Activated CD4-positive, alpha-beta memory T cell treated with anti-CD3 and anti-CD28 coated beads, Interleukin-2, amount 10 ng/mL, durations not matched to agents 7 days and 5 days (primary cell): ENCODE results near the gene BATF. TPM values are rescaled to one million over a fixed set of nuclear protein-coding genes. Genes with fewer than 3 reads are reported as not detected.
A peak's percentile ranks its signal among the peaks of the same experiment; 100 is the strongest.

Source experiments
- CTCF ChIA-PET: fragments of 350-600 bp; sonication (Branson Sonifier 250); formaldehyde crosslinking; loops from one replicate; lab custom pipeline; 2021; ENCODE audit warnings: antibody characterized with exemption, inconsistent platforms; lab: Charles Lee
- POLR2A ChIA-PET: fragments of 350-600 bp; sonication (Branson Sonifier 250); formaldehyde crosslinking; loops from one replicate; lab custom pipeline; 2021; ENCODE audit warnings: antibody characterized with exemption; lab: Charles Lee
- DNase-seq: peaks from one replicate; pipeline ENCODE4 v3.0.0-alpha.2; 2020
- H3K27ac Mint-ChIP-seq: one replicate; pipeline ENCODE4 v1.8.0; 2021; ENCODE audit warnings: mild to moderate bottlenecking, mixed read lengths
- H3K27me3 Mint-ChIP-seq: one replicate; pipeline ENCODE4 v1.8.0; 2021; ENCODE audit warnings: mixed read lengths
- H3K36me3 Mint-ChIP-seq: one replicate; pipeline ENCODE4 v1.8.0; 2021; ENCODE audit warnings: low read depth, mixed read lengths
- H3K4me1 Mint-ChIP-seq: one replicate; pipeline ENCODE4 v1.8.0; 2021; ENCODE audit warnings: mixed read lengths
- H3K4me3 Mint-ChIP-seq: one replicate; pipeline ENCODE4 v1.8.0; 2021; ENCODE audit warnings: mild to moderate bottlenecking, mixed read lengths
- H3K9me3 Mint-ChIP-seq: one replicate; pipeline ENCODE4 v1.8.0; 2021; ENCODE audit warnings: mixed read lengths
- total RNA-seq, 2 experiments: library from RNA; stranded (reverse); gene quantifications; one replicate each; pipeline ENCODE4 v1.2.3, GENCODE V29; 2021

The BATF gene
- total RNA-seq, 2 experiments from 2014 or later, result 63.0 to 66.1 TPM

- ChIA-PET CTCF (interaction anchor here (1.4 to 1.7 kb wide), 3 partner anchors 8 to 24 kb away, joined by 3 to 6 read pairs (median 4); no protein-coding TSS in a partner anchor), POLR2A (interaction anchor here (1.1 to 1.9 kb wide), 2 partner anchors 16 to 31 kb away, joined by 3 to 7 read pairs; partner anchors contain the start of gene BATF)
- H3K4me1 Mint-ChIP-seq, result peaks cover 62% of the 10 kb centered on the region
Measured at GRCh38 chr14:75553157-75553556, 30.9 kb downstream of the BATF start.

DNA sequence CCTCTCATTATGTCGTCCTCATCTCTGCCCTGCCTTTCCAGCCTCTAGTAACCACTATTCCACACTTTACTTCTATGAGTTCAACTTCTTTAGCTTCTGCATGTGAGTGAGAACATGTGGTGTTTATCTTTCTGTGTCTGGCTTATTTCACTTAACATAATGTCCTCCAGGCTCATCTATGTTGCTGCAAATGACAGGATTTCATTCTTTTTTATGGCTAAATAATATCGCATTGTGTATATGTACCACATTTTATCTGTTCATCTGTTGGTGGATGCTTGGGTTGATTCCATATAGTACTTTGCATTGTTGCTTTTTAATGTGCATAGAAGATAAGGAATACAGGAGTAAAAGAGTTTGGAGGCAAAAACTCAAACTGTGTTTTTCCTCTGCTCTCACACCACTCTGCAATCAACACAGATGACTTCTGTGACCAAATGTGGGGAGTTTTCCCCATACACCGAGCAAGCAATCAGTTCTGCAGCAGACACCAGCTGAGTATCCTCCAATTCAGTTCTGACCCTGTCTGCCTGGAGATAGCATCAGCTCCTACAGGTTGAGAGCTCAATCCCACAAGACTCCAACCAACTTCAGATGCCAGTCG is 31.6 kb downstream of the BATF start:
- DNase-seq, result no peak
- CTCF ChIA-PET, result interaction anchor here (1.4 to 1.7 kb wide), 2 partner anchors 9 to 13 kb away, joined by 3 to 4 read pairs; no protein-coding TSS in a partner anchor
- H3K9me3 Mint-ChIP-seq, result no peaks in the 10 kb centered on the region
- H3K4me3 Mint-ChIP-seq, result no peak overlapping the region
- no peaks in the 10 kb centered on the region for H3K27me3 Mint-ChIP-seq
- peaks cover 24% of the 10 kb centered on the region for H3K36me3 Mint-ChIP-seq
- H3K27ac Mint-ChIP-seq, result no peak overlapping the region
- H3K4me1 Mint-ChIP-seq, result peaks cover 60% of the 10 kb centered on the region
- POLR2A ChIA-PET, result interaction anchor here (1.9 kb wide), 1 partner anchor 31 kb away, joined by 7 read pairs; the partner anchor contains the start of gene BATF

More at GRCh38 chr14:75553157-75553556, 30.9 kb downstream of the BATF start:
- no peak for DNase-seq
- Mint-ChIP-seq H3K4me3 (no peak overlapping the region), H3K9me3 (no peaks in the 10 kb centered on the region), H3K36me3 (peaks cover 29% of the 10 kb centered on the region), H3K27me3 (no peaks in the 10 kb centered on the region), H3K27ac (no peak overlapping the region)

GRCh38 chr14:75554482-75554881 is 32.2 kb downstream of the BATF start:
- Mint-ChIP-seq H3K4me1 (peaks cover 62% of the 10 kb centered on the region), H3K27me3 (no peaks in the 10 kb centered on the region), H3K36me3 (peaks cover 19% of the 10 kb centered on the region), H3K4me3 (no peak overlapping the region), H3K9me3 (no peaks in the 10 kb centered on the region), H3K27ac (no peak overlapping the region)
- DNase-seq, result no peak
- CTCF ChIA-PET, result interaction anchor here (1.4 kb wide), 1 partner anchor 12 kb away, joined by 3 read pairs; no protein-coding TSS in a partner anchor
- POLR2A ChIA-PET, result no interaction called here

DNA sequence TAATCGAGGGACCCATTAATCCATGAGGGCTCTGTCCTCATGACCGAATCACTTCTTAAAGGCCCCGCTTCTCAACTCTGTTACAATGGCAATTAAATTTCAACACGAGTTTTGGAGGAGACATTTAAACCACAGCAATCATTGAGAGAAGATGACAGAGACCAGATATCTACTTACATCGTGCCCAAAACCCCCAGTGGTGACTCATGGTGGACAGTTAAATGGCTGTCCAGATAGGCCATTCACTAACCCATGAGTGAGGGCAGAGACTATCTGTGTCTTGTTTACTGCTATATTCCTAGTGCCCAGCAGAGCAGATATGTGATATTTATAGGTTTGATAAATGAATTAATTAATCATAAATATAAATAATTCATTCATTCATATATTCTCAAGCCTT is 36.2 kb downstream of the BATF start:
- H3K27me3 Mint-ChIP-seq, result no peaks in the 10 kb centered on the region
- no peaks in the 10 kb centered on the region for H3K9me3 Mint-ChIP-seq
- peak overlapping the region; percentile 62 for H3K27ac Mint-ChIP-seq
- no peak for DNase-seq
- peaks cover 13% of the 10 kb centered on the region for H3K36me3 Mint-ChIP-seq
- no peak overlapping the region for H3K4me3 Mint-ChIP-seq
- ChIA-PET CTCF (no interaction called here), POLR2A (interaction anchor here (3.7 kb wide), 1 partner anchor 36 kb away, joined by 27 read pairs; the partner anchor contains the start of gene BATF)
- H3K4me1 Mint-ChIP-seq, result peaks cover 67% of the 10 kb centered on the region

DNA sequence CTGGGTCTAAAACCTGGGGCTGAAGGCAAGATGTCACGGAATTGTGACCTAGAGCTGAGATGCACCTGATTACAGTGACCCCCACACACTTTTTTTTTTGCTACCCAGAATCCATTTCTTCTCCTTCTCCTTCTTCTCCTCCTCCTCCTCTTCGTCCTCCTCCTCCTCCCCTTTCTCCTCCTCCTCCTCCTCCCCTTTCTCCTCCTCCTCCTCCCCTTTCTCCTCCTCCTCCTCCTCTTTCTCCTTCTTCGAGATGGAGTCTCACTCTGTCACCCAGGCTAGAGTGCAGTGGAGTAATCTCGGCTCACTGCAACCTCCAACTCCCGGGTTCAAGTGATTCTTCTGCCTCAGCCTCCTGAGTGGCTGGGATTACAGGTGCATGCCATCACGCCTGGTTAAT is 36.8 kb downstream of the BATF start:
- POLR2A ChIA-PET, result interaction anchor here (1.1 to 3.7 kb wide), 3 partner anchors 16 to 70 kb away, joined by 4 to 27 read pairs (median 7); partner anchors contain the start of gene BATF
- DNase-seq, result no peak
- H3K27me3 Mint-ChIP-seq, result no peaks in the 10 kb centered on the region
- H3K9me3 Mint-ChIP-seq, result no peaks in the 10 kb centered on the region
- peaks cover 13% of the 10 kb centered on the region for H3K36me3 Mint-ChIP-seq
- H3K4me3 Mint-ChIP-seq, result no peak overlapping the region
- peak overlapping the region; percentile 78 for H3K27ac Mint-ChIP-seq
- H3K4me1 Mint-ChIP-seq, result peaks cover 62% of the 10 kb centered on the region
- CTCF ChIA-PET, result interaction anchor here (2.9 to 4.7 kb wide), 4 partner anchors 18 to 41 kb away, joined by 22 to 42 read pairs (median 32); partner anchors contain the start of genes BATF and FLVCR2

GRCh38 chr14:75559451-75560222 is 37.4 kb downstream of the BATF start:
- H3K4me3 Mint-ChIP-seq, result no peak overlapping the region
- CTCF ChIA-PET, result interaction anchor here (1.1 to 4.7 kb wide), 10 partner anchors 9 to 252 kb away, joined by 4 to 42 read pairs (median 12); partner anchors contain the start of genes BATF and FLVCR2
- no peaks in the 10 kb centered on the region for H3K27me3 Mint-ChIP-seq
- H3K27ac Mint-ChIP-seq, result peak overlapping the region; percentile 78
- POLR2A ChIA-PET, result interaction anchor here (1.1 to 3.7 kb wide), 4 partner anchors 17 to 71 kb away, joined by 4 to 27 read pairs (median 10); partner anchors contain the start of gene BATF
- DNase-seq, result peak; percentile 57
- peaks cover 62% of the 10 kb centered on the region for H3K4me1 Mint-ChIP-seq
- no peaks in the 10 kb centered on the region for H3K9me3 Mint-ChIP-seq
- H3K36me3 Mint-ChIP-seq, result peaks cover 11% of the 10 kb centered on the region

- H3K9me3 Mint-ChIP-seq, result no peaks in the 10 kb centered on the region
- ChIA-PET CTCF (interaction anchor here (0.5 to 4.7 kb wide), 26 partner anchors 8 to 430 kb away, joined by 3 to 42 read pairs (median 6); partner anchors contain the start of genes BATF and FLVCR2), POLR2A (interaction anchor here (0.9 to 3.7 kb wide), 10 partner anchors 11 to 73 kb away, joined by 3 to 27 read pairs (median 5); partner anchors contain the start of gene BATF)
- peaks cover 68% of the 10 kb centered on the region for H3K4me1 Mint-ChIP-seq
- H3K36me3 Mint-ChIP-seq, result peaks cover 5% of the 10 kb centered on the region
- DNase-seq, result peak; percentile 52
- peak overlapping the region; percentile 75 for H3K27ac Mint-ChIP-seq
- H3K4me3 Mint-ChIP-seq, result no peak overlapping the region
- no peaks in the 10 kb centered on the region for H3K27me3 Mint-ChIP-seq
Measured at GRCh38 chr14:75561013-75561432, 38.8 kb downstream of the BATF start.

DNA sequence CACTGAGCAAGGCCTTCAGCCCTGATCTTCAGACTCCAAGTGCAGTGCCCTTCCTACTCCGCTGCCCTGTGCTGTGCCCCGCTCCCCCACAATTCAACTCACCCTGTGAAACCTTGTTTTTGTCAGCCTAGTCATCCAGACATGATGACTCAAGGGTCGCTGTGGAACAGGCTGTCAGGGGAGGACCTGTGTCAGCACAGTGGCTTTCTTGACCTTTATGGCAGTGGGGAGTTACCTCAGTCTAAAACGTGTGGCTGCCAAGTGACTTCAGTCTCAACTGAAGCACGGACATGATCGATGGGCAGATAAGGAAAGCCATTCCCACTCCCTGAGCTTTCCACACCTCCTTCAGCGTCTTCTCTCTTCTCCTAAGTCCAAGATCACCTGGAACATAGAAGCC is 39.8 kb downstream of the BATF start:
- CTCF ChIA-PET, result interaction anchor here (0.9 to 4.7 kb wide), 14 partner anchors 9 to 428 kb away, joined by 3 to 42 read pairs (median 8); partner anchors contain the start of genes BATF and FLVCR2
- H3K27ac Mint-ChIP-seq, result peak overlapping the region; percentile 58

GRCh38 chr14:75562489-75562888 is 40.2 kb downstream of the BATF start:
- Mint-ChIP-seq H3K27me3 (no peaks in the 10 kb centered on the region), H3K27ac (peak overlapping the region; percentile 58), H3K9me3 (no peaks in the 10 kb centered on the region), H3K36me3 (peaks cover 2% of the 10 kb centered on the region), H3K4me3 (no peak overlapping the region), H3K4me1 (peaks cover 76% of the 10 kb centered on the region)
- ChIA-PET POLR2A (interaction anchor here (0.5 to 2.3 kb wide), 4 partner anchors 20 to 74 kb away, joined by 3 to 10 read pairs (median 5); no protein-coding TSS in a partner anchor), CTCF (interaction anchor here (0.5 to 4.7 kb wide), 9 partner anchors 9 to 431 kb away, joined by 3 to 42 read pairs (median 6); partner anchors contain the start of gene BATF)
- DNase-seq, result no peak

More for the DNA sequence above, 39.8 kb downstream of the BATF start:
- Mint-ChIP-seq H3K4me1 (peaks cover 74% of the 10 kb centered on the region), H3K9me3 (no peaks in the 10 kb centered on the region), H3K36me3 (peaks cover 2% of the 10 kb centered on the region), H3K4me3 (no peak overlapping the region), H3K27me3 (no peaks in the 10 kb centered on the region)
- DNase-seq, result peak; percentile 56
- POLR2A ChIA-PET, result interaction anchor here (0.9 to 3.7 kb wide), 8 partner anchors 10 to 74 kb away, joined by 3 to 27 read pairs (median 6); partner anchors contain the start of gene BATF

DNA sequence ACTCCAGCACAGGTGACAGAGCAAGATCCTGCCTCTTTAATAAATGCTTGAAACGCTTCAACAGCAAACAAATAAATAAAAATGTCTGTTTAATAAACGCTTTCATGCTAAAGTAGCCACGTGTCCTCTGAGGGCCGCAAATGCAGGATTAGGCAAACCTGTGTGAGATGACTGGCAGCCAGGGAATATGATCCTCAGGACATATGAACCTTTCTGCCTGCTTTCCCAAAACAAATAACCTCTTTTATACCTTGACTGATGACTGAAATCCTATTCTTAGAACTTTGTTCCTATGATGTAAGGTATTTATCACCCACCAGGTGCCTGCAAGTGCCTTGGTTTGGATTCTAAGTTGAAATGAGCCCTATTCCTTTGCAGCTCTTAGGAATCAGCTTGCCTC is 41.7 kb downstream of the BATF start:
- Mint-ChIP-seq H3K27ac (no peak overlapping the region), H3K9me3 (no peaks in the 10 kb centered on the region), H3K27me3 (no peaks in the 10 kb centered on the region), H3K36me3 (no peaks in the 10 kb centered on the region), H3K4me1 (peaks cover 80% of the 10 kb centered on the region), H3K4me3 (no peak overlapping the region)
- no peak for DNase-seq
- POLR2A ChIA-PET, result no interaction called here
- CTCF ChIA-PET, result interaction anchor here (1.3 kb wide), 1 partner anchor 75 kb away, joined by 5 read pairs; no protein-coding TSS in a partner anchor

- H3K4me1 Mint-ChIP-seq, result peaks cover 78% of the 10 kb centered on the region
Measured at GRCh38 chr14:75565056-75565455, 42.8 kb downstream of the BATF start.

GRCh38 chr14:75566321-75566720 is 44.1 kb downstream of the BATF start:
- Mint-ChIP-seq H3K36me3 (no peaks in the 10 kb centered on the region), H3K27me3 (no peaks in the 10 kb centered on the region), H3K9me3 (no peaks in the 10 kb centered on the region), H3K27ac (peak overlapping the region; percentile 74), H3K4me3 (peak overlapping the region; percentile 21), H3K4me1 (peaks cover 74% of the 10 kb centered on the region)
- peak; percentile 84 for DNase-seq
- ChIA-PET CTCF (interaction anchor here (1.1 to 2.2 kb wide), 14 partner anchors 10 to 260 kb away, joined by 3 to 21 read pairs (median 6); no protein-coding TSS in a partner anchor), POLR2A (interaction anchor here (0.9 to 2.1 kb wide), 9 partner anchors 9 to 498 kb away, joined by 3 to 14 read pairs (median 6); partner anchors contain the start of genes BATF, ERG28 and TTLL5)

More at GRCh38 chr14:75565056-75565455, 42.8 kb downstream of the BATF start:
- POLR2A ChIA-PET, result no interaction called here
- H3K4me3 Mint-ChIP-seq, result no peak overlapping the region
- CTCF ChIA-PET, result no interaction called here
- no peaks in the 10 kb centered on the region for H3K9me3 Mint-ChIP-seq
- H3K36me3 Mint-ChIP-seq, result no peaks in the 10 kb centered on the region
- no peak overlapping the region for H3K27ac Mint-ChIP-seq
- no peaks in the 10 kb centered on the region for H3K27me3 Mint-ChIP-seq
- DNase-seq, result no peak
